GM10847 (cell line): ENCODE data around the gene DALRD3.

Source experiments
- POLR2A ChIP-seq: IDR thresholded peaks from 2 replicates; pipeline ENCODE4 v1.6.1; 2011; ENCODE audit not compliant: insufficient read length; ENCODE audit errors: extremely low read depth

Gene DALRD3

DNA sequence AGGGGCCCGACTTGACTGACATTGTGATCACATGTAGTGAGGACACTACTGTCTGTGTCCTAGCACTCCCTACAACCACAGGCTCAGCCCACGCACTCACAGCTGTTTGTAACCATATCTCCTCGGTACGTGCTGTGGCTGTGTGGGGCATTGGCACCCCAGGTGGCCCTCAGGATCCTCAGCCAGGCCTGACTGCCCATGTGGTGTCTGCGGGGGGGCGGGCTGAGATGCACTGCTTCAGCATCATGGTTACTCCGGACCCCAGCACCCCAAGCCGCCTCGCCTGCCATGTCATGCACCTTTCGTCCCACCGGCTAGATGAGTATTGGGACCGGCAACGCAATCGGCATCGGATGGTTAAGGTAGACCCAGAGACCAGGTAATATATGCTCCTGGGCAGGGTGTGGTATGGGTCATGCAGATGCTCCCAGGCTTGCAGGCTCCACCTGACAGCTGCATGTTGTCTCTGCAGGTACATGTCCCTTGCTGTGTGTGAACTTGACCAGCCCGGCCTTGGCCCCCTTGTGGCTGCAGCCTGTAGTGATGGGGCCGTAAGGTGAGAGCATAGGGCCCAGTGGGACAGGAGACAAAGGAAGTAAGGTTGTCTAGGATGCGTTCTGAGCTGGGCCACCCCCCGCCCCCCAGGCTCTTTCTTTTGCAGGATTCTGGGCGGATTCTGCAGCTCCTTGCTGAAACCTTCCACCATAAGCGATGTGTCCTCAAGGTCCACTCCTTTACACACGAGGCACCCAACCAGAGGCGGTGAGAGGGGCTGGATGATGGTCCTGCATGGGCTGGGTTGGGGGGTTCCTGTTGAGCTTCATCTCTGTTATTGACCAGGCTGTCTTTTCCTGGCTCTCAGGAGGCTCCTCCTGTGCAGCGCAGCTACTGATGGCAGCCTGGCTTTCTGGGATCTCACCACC lies 4.4 kb downstream of the DALRD3 start:
- TF ChIP-seq POLR2A, result no peak

DNA sequence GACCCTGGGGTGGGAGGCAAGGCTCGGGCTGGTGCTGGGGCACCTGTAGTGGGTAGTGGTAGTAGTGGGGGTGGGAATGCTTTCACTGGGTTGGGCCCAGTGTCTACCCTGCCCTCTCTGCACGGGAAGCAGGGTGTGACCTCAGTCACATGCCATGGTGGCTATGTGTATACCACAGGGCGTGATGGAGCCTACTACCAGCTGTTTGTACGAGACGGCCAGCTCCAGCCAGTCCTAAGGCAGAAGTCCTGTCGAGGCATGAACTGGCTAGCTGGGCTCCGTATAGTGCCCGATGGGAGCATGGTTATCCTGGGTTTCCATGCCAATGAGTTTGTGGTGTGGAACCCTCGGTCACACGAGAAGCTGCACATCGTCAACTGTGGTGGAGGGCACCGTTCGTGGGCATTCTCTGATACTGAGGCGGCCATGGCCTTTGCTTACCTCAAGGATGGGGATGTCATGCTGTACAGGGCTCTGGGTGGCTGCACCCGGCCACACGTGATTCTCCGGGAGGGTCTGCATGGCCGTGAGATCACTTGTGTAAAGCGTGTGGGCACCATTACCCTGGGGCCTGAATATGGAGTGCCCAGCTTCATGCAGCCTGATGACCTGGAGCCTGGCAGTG lies 5.2 kb downstream of the DALRD3 start:
- TF ChIP-seq POLR2A, result no peak

- no peak for TF ChIP-seq POLR2A
These were observed 5.9 kb downstream of the DALRD3 start for GRCh38 chr3:49012441-49013017.

GRCh38 chr3:49009396-49009795 lies 9.0 kb downstream of the DALRD3 start:
- TF ChIP-seq POLR2A, result no peak

- no peak for TF ChIP-seq POLR2A
These were observed 10.4 kb downstream of the DALRD3 start for GRCh38 chr3:49007771-49008528.

GRCh38 chr3:49007068-49007770 lies 11.2 kb downstream of the DALRD3 start, which contains the start of gene WDR6:
WDR6 (plus strand) TSS chr3:49007391; CDS start chr3:49007432, 41 bp downstream.
- peak; percentile 68 for TF ChIP-seq POLR2A

DNA sequence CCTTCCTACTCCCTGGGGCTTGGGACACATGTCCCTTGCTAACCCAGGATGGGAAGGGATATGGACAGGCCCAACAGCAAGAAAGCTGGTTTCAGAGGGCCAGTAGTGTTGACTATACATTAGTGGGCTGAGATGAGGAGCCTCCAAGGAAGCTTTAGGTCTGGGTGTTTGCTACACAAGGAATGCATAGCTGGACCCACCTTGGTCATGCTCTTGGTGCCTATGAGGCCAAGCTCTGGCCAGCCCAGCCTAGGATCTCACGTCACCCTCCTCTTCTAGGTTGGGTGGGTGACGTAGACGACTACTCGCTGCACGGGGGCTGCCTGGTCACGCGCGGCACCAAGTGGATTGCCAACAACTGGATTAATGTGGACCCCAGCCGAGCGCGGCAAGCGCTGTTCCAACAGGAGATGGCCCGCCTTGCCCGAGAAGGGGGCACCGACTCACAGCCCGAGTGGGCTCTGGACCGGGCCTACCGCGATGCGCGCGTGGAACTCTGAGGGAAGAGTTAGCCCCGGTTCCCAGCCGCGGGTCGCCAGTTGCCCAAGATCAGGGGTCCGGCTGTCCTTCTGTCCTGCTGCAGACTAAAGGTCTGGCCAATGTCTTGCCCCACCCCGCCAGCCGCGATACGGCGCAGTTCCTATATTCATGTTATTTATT lies 11.8 kb downstream of the DALRD3 start:
- TF ChIP-seq POLR2A, result no peak

GRCh38 chr3:49005998-49006397 lies 12.4 kb downstream of the DALRD3 start:
- no peak for TF ChIP-seq POLR2A

DNA sequence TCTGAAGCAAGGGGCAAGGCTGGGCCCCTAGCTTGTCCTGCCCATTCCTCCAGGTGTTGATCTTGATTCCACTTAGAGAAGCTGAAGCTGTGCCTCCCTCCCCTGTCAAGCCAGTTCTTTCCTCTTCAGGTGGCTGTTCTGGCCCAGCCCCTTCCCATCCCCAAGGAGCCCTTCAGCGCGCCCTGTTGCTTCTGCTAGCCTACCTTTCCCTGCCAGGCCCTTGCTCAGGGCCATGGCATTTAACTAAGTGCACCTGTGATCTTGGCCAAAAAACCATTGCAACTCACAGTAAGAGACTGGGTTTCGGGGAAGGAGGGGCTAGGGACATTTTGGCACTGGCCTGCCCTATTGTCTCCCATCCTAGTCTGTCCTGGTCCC lies 13.1 kb downstream of the DALRD3 start:
- TF ChIP-seq POLR2A, result no peak

- no peak for TF ChIP-seq POLR2A
These were observed 13.8 kb downstream of the DALRD3 start for GRCh38 chr3:49004352-49005302.

GRCh38 chr3:49001155-49001554 lies 17.2 kb downstream of the DALRD3 start:
- TF ChIP-seq POLR2A, result no peak

DNA sequence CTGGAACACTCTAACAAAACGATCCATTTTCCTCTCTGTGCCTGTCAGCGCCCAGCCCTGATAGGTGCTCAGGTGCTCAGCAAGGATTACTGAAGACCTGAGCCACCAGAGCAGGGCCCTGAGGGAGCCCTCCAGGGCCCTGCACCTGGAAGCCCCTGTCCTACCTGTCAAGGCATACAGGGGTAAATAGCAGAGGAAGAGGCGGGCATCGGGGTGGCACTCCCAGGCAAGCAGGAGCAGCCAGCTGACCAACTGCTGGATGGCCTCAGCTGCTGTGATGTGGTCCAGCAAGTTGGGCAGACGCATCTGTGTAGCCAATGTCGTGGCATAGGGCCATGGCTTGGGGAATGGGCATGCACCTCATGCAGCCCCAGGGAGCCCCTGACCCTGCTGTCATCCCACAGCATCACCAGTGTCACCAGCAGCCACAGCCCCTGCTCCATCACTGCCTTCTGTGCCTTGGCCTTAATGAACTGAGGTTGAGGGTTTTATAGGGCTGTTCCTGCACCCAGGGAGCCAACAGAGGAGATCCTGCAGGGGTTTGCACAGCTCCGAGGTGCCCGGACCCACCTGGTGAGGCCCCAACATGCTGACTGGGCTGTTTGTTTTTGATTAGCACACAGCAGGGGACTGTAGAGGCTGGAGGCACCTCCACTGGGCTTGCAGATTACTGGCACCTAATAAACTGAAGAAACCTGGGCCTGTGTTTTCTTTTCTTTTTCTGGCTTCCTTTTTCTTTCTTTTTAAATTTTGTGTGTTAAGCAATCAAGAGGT lies 19.1 kb downstream of the DALRD3 start:
- TF ChIP-seq POLR2A, result no peak
